ENCODE results near the gene NAGS.
"Not testable (repeated sequence)": the region's sequence is repeated elsewhere in the genome, so short reads cannot be mapped to it uniquely, and the experiment has no call there.

The NAGS gene

GRCh38 chr17:43986225-43986981, 18.0 kb upstream of the NAGS start:
- DNase-seq: no peak

DNA sequence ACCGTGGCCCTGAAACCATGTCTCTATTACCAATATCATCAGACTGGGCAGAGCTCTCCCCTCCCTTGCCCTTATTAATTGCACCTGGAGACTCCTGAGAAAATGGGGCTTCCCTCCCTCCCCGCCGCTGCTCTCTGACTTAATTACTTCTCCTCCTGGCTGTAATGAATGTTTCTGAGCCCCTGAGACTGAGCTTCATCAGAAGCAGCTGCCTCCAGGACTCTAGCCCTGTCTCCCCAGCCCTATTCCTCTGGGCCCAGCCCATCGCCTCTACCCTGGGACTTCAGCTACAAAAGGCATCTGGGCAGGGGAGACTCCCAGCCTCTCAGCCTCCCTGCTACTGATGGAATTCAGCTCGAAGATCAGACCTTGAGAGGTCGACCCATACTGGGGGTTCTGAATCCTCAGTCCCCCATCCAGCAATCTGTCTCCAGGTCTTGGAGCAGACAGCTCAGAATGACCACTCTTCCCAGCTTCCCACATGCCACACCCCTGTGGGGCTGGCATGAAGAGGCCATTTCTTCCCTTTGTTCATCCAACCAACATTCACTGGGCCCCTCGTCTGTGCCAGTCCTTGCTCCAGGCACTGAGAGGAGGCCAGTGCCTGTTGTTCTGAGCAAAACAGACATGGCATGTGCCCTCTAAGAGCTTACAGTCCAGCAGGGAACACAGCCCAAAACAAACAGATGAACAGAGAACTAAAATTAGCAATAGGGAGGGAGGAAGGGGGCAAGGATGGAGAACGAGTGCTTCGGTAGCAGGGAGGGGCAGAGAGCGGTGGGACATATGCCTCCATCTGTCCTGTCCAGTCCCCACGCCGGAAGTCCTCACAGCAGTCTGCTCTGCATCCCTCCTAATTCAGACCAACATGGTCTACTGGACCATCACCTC, 17.0 kb upstream of the NAGS start:
- no peak for DNase-seq

DNA sequence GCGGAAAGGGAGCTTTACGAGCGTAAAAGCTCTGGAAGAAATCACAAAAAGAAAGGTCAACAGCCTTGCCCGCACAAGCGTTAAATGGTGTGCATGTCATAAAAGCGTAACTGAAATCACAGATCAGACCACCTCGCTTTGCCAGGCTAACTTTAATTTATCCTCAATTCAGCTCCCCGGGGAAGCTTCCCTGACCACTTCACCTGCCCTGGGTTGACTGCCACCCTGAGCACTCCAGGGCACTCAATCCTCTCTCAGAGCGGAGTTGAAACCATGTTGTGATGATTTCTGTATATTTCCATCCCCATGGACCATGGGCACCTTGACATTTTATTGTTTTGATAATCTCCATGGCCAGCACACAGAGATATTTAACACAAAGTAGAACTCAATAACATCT, 16.1 kb upstream of the NAGS start:
- no peak for DNase-seq

DNA sequence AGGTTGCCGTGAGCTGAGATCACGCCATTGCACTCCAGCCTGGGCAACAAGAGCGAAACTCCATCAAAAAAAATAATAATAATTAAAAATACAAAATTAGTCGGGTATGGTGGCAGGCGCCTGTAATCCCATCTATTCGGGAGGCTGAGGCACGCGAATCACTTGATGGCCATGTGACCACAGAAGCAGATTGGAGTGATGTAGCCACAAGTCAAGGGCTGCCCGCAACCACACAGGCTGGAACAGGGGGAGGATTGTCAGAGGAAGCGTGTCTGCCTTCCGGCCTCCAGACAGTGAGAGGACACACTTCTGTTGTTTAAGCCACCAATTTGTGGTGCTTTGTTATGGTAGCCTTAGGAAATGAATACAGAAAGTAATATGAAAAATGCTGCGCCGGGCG, 11.8 kb upstream of the NAGS start:
- no peak for DNase-seq

- DNase-seq: peak; percentile 76
Observed at GRCh38 chr17:43994272-43995149, 9.9 kb upstream of the NAGS start.

- DNase-seq: no peak
Observed at GRCh38 chr17:43995150-43995471, 9.3 kb upstream of the NAGS start.

DNA sequence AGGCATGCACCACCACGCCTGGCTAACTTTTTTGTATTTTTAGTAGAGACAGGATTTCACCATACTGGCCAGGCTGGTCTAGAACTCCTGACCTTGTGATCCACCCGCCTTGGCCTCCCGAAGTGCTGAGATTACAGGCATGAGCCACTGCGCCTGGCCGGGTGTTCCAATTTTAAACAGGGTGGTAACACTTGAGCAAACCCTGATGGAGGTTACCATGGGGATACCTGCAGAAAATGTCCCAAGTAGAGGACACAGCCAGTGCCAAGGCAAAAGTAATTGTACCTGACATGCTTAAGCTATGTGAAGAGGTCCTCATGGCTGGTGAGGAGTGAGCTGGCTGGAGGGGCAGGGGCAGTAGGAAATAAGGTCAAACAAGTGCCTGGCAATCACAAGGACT, 7.2 kb upstream of the NAGS start:
- not testable (repeated sequence) for DNase-seq

DNA sequence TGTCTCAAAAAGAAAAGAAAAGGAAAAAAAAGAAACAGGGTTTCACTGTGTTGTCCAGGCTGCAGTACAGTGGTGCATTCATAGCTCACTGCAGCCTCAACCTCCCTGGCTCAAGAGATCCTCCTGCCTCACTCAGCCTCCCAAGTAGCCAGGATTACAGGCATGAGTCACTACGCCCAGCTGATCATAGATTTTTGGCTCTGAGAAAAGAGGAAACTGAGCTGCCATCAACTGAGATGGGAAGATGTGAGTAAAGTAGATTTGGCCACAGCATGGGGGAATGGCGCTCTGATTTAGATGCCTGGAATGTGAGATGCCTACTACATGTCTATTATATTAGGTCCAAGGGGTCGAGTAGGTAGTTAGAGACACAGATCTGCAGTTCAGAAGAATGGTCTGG, 5.9 kb upstream of the NAGS start:
- DNase-seq: no peak

- DNase-seq: no peak
Observed at GRCh38 chr17:43999024-43999423, 5.4 kb upstream of the NAGS start.

DNA sequence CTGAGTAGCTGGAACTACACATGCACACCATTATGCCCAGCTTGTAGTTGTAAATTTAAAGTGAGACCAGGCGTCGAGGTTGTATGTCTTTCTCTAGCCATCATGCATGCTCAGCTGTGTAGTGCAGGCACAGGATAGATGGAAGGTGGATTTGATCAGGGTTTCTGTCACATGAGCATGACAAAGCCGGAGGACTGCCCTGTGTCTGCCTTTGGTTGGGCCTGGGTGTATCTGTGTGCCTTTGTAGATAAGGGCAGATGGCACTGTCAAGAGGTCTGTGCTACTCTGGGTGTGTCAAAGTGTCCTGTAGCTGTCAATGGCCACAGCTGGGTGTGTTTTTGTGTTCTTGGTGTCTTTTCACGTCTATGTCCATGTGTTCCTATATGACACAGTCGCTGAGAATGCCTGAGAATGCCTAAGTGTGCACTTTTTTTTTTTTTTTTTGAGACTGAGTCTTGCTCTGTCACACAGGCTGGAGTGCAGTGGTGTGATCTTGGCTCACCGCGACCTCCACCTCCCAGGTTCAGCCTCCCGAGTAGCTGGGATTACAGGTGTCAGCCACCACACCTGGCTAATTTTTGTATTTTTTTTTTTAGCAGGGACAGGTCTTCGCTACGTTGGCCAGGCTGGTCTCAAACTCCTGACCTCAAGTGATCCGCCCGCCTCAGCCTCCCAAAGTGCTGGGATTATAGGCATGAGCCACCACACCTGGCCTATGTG, 4.1 kb upstream of the NAGS start:
- no peak for DNase-seq

DNA sequence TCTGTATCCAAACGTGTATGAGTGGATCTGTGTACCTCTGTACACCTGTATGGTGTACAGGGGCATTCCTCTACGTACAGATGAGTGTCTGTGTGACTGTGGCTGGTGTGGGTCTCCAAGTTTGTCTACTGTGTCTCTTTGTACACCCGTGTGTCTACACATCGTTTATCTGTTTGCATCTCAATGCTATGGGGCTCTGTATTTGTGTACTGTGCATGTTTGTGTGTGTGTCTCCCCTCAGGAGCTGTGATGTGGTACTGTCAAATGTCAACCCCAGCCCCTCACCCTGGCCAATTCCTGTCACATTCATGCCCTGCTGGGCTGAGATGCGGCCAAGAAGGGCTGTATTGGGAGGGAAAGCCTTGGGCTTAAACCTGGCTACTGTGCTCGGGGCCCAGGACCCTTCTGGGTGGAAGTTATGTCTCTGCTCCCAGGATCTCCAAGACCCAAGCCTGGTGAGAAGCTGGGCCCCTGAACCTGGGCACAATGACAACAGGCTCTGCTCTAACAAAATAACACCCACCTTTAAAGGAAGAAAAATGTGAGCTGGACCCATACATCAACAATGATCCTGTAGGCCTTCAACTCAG, 3.5 kb upstream of the NAGS start:
- no peak for DNase-seq

DNA sequence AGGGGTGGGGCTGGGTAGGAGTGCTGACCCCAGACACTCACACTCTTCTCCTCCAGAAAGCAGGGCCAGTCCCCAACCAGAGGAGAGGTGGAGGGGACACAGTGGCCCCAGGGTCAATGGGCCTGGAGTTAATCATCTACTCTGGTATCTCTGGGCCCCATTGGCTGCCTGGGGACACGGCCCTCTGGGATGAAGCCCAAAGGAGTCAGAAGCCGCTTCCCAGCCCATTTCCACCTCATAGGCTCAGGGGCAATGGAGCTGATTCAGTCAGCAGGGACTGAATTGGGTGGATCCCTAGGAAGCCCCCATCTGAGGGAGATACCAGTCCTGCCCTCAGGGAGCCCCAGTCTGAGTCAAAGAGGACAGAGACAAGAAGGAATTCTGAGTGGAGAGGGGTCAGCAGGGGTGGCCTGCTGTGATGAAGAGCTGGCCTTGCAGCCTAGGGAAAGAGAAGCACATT, 2.9 kb upstream of the NAGS start:
- no peak for DNase-seq

GRCh38 chr17:44002141-44002848, 2.1 kb upstream of the NAGS start:
- no peak for DNase-seq

- DNase-seq: peak; percentile 68
Observed at GRCh38 chr17:44004761-44005526, 522 bp downstream of the NAGS start.

DNA sequence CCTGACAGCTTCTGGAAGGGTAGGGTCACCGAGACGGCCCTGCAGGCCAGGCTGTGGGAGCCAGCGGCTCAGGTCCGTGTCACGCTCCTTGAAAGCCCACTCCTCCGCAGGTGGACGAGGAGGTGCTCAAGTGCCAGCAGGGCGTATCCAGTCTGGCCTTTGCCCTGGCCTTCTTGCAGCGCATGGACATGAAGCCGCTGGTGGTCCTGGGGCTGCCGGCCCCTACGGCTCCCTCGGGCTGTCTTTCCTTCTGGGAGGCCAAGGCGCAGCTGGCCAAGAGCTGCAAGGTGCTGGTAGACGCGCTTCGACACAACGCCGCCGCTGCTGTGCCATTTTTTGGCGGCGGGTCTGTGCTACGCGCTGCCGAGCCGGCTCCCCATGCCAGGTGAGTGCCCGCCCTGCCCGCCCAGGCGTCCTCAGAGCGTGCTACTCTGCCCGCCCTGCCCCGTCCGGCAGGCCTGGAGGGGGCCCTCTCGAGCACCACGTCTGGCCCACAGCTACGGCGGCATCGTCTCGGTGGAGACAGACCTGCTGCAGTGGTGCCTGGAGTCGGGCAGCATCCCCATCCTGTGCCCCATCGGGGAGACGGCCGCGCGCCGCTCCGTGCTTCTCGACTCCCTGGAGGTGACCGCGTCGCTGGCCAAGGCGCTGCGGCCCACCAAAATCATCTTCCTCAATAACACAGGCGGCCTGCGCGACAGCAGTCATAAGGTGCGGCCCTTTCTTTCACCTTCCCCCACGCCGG, 1.3 kb downstream of the NAGS start:
- DNase-seq: peak; percentile 72

DNA sequence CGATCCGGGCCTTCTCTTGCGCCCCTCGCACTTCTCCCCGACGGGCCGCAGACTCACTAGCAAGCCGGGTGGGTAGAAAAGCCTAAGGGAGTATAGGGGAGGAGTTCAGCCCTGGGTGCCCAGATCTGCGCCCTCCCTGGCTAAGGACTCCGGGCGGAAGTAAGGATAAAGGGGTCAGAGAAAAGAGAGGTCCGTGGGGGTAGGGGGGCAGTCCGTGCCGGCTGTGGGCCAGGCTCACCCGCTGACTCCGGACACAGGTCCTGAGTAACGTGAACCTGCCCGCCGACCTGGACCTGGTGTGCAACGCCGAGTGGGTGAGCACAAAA, 1.8 kb downstream of the NAGS start:
- DNase-seq: peak; percentile 62

DNA sequence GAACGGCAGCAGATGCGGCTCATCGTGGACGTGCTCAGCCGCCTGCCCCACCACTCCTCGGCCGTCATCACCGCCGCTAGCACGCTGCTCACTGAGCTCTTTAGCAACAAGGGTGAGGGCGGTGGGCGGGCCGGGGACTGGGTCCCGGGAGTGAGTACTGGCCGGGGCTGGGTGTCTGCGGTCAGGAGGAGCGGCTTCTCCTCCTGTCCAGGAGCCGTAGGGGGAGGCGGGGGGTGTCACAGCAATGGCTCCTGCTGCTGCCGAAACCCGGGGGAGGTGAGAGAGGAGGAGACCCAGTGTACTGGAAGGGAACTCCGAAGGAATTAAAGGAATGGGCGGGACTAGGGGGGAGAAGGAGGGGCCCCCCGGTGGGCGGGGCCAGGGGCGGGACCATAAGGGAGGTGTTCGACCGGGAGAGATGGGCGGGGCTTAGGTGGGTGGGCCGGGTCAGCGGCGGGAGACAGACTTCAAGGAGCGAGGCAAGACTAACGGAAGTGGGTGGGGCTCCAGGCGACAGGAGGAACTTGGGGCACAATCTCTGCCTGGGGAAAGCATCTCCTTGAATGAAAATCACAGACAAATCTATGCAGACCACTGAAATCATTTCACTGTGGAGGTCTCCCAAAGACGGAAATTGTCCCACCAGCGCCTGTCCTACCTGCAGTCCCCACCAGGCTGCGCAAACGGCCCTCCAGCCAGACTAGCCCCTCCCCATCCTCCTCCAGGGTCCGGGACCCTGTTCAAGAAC, 2.4 kb downstream of the NAGS start:
- peak; percentile 98 for DNase-seq

GRCh38 chr17:44007346-44008204, 3.2 kb downstream of the NAGS start:
- DNase-seq: peak; percentile 41

All from NCI-H69 (cell line).